Measurements from ENCODE around the gene ZBTB5. TPM values are rescaled to one million over a fixed set of nuclear protein-coding genes. Genes with fewer than 3 reads are reported as not detected.

Gene ZBTB5
- total and polyA plus RNA-seq, 4 donors, result 3.2 to 21.9 (median 8.3) TPM

DNA sequence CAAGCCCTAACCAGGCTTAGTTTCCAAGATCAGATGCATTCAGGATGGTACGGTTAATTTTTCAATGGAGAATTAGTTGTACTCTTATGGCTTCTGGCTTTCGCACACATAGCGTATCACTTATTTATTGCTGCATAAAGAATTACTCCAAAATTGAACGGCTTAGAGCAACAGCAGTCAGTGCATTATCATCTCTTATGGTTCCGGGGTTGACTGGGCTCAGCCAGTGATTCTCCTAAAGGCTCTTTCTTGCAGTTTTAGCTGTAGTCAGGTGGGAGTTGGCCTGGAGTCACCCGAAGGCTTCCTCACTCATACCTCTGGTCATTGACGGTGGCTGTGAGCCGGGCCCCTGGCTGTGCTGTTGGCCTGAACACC is 43.3 kb downstream of the ZBTB5 start:
- Histone ChIP-seq H3K9ac (ENCODE audit: insufficient read depth in 1 of 2, low read length in 2 of 2) (peak overlapping the region; percentile 75 to 82), H3K27me3 (ENCODE audit: control insufficient read depth in 3 of 3, insufficient read depth in 3 of 3, low read length in 2 of 3) (no peaks in the 10 kb centered on the region), H3K36me3 (ENCODE audit: control insufficient read depth in 4 of 4, insufficient read depth in 4 of 4, low read length in 4 of 4) (peaks cover 0 to 9% (median 6%) of the 10 kb centered on the region in 4 donors), H3K9me3 (ENCODE audit: control insufficient read depth in 4 of 4, insufficient read depth in 3 of 4, low read length in 3 of 4) (no peaks in the 10 kb centered on the region), H3K4me1 (ENCODE audit: control insufficient read depth in 5 of 5, insufficient read depth in 5 of 5, low read length in 5 of 5) (peaks cover 0 to 23% (median 14%) of the 10 kb centered on the region in 5 donors), H3K4me3 (peak overlapping the region; percentile 76), H3K27ac (ENCODE audit: low read depth in 1 of 2, low read length in 1 of 2) (peak overlapping the region; percentile 90 to 97)
- WGBS, 2 donors, result 63 to 69% methylated on average over 8 of the region's 8 CpGs
- ATAC-seq (ENCODE audit: insufficient read depth, low FRiP score) (no peak), DNase-seq (no peak)
- TF ChIP-seq, protein P1, sequence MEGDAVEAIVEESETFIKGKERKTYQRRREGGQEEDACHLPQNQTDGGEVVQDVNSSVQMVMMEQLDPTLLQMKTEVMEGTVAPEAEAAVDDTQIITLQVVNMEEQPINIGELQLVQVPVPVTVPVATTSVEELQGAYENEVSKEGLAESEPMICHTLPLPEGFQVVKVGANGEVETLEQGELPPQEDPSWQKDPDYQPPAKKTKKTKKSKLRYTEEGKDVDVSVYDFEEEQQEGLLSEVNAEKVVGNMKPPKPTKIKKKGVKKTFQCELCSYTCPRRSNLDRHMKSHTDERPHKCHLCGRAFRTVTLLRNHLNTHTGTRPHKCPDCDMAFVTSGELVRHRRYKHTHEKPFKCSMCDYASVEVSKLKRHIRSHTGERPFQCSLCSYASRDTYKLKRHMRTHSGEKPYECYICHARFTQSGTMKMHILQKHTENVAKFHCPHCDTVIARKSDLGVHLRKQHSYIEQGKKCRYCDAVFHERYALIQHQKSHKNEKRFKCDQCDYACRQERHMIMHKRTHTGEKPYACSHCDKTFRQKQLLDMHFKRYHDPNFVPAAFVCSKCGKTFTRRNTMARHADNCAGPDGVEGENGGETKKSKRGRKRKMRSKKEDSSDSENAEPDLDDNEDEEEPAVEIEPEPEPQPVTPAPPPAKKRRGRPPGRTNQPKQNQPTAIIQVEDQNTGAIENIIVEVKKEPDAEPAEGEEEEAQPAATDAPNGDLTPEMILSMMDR (IDR thresholded peaks at IDR 0.05; ENCODE audit: control extremely low read depth, extremely low read depth), result no peak

DNA sequence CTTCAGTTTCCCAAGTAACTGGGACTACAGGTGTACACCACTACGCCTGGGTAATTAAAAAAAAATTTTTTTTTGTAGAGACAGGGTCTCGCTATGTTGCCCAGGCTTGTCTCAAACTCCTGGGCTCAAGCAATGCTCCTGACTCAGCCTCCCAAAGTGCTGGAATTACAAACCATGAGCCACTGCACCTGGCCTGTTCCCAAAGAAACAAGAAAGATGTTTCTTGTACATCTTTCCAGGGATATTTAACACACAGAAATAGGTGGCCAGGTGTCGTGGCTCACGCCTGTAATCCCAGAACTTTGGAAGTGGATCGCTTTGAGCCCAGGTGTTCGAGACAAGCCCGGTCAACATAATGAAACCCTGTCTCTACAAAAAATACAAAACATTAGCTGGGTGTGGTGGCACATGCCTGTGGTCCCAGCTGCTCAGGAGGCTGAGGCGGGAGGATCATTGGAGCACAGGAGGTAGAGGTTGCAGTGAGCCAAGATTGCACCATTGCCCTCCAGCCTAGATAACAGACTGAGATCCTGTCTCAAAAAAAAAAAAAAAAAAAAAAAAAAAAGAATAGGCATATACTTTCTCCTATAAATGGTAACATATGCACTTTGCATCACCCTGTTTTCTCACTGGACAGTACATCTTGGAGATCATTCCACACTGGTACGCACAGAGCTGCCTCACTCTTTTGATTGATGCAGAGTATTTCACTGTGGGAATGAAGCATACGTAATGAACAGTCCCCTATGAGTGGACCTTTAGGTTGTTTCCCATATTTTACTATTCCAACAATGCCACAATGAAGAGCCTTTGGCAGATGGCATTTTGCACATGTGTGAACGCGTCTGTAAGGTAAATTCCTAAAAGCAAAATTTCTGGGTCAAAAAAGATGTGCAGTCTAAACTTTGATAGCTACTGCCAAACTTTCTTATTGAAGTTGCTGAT is 44.7 kb downstream of the ZBTB5 start:
- H3K27me3 ChIP-seq (ENCODE audit: control insufficient read depth in 3 of 3, insufficient read depth in 3 of 3, low read length in 2 of 3), result no peaks in the 10 kb centered on the region
- H3K9ac ChIP-seq (ENCODE audit: insufficient read depth in 1 of 2, low read length in 2 of 2), result no peak overlapping the region
- no peak overlapping the region for H3K4me3 ChIP-seq
- TF ChIP-seq, protein P1 (IDR thresholded peaks at IDR 0.05; ENCODE audit: control extremely low read depth, extremely low read depth), result no peak
- no peak for ATAC-seq (ENCODE audit: insufficient read depth, low FRiP score)
- H3K36me3 ChIP-seq (ENCODE audit: control insufficient read depth in 4 of 4, insufficient read depth in 4 of 4, low read length in 4 of 4), result peaks cover 0 to 5% (median 0%) of the 10 kb centered on the region in 4 donors
- H3K27ac ChIP-seq (ENCODE audit: low read depth in 1 of 2, low read length in 1 of 2), result no peak overlapping the region
- 85 to 88% methylated on average over 12 of the region's 12 CpGs for WGBS, 2 donors
- H3K4me1 ChIP-seq (ENCODE audit: control insufficient read depth in 5 of 5, insufficient read depth in 5 of 5, low read length in 5 of 5), result peaks cover 0 to 23% (median 14%) of the 10 kb centered on the region in 5 donors
- no peak for DNase-seq
- no peaks in the 10 kb centered on the region for H3K9me3 ChIP-seq (ENCODE audit: control insufficient read depth in 4 of 4, insufficient read depth in 3 of 4, low read length in 3 of 4)

DNA sequence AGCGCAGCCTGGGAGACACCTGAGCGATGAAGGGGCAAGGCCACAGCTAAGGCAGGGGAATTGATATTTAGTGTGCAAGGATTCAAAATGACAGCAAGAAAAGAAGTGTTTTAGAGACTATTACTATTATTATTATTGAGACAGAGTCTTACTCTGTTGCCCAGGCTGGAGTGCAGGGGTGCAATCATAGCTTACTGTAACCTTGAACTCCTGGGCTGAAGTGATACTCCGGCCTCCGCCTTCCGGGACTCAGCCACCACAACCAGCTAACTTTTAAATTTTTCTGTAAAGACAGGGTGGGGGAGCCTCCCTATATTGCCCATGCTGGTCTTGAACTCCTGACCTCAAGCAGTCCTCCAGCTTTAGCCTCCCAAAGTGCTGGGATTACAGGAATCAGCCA is 46.0 kb downstream of the ZBTB5 start:
- DNase-seq, result no peak

More for the DNA sequence above, 46.0 kb downstream of the ZBTB5 start:
- Histone ChIP-seq H3K36me3 (ENCODE audit: control insufficient read depth in 4 of 4, insufficient read depth in 4 of 4, low read length in 4 of 4) (no peaks in the 10 kb centered on the region), H3K27me3 (ENCODE audit: control insufficient read depth in 3 of 3, insufficient read depth in 3 of 3, low read length in 2 of 3) (no peaks in the 10 kb centered on the region), H3K27ac (ENCODE audit: low read depth in 1 of 2, low read length in 1 of 2) (no peak overlapping the region), H3K4me3 (no peak overlapping the region), H3K4me1 (ENCODE audit: control insufficient read depth in 5 of 5, insufficient read depth in 5 of 5, low read length in 5 of 5) (peaks cover 0 to 20% (median 10%) of the 10 kb centered on the region in 5 donors), H3K9me3 (ENCODE audit: control insufficient read depth in 4 of 4, insufficient read depth in 3 of 4, low read length in 3 of 4) (no peaks in the 10 kb centered on the region), H3K9ac (ENCODE audit: insufficient read depth in 1 of 2, low read length in 2 of 2) (no peak overlapping the region)
- TF ChIP-seq, protein P1 (IDR thresholded peaks at IDR 0.05; ENCODE audit: control extremely low read depth, extremely low read depth), result no peak
- 93 to 96% methylated on average over 5 of the region's 5 CpGs for WGBS, 2 donors
- ATAC-seq (ENCODE audit: insufficient read depth, low FRiP score), result no peak

Data from lung (tissue), 12 donors.